Sigmoid colon (tissue), 4 donors: ENCODE data around the gene SLC6A19.

Experiments used
- CTCF ChIP-seq, 4 experiments: fragments of 450-650 bp in 3 of 4; fragments of 200-600 bp in 1 of 4; IDR thresholded peaks; one replicate each; pipeline ENCODE4 v1.5.1; 2016 to 2019; ENCODE audit warnings: antibody characterized with exemption in 4 of 4, mild to moderate bottlenecking in 3 of 4, moderate library complexity in 2 of 4
- EP300 ChIP-seq, 4 donors: sonication (generic); formaldehyde crosslinking; IDR thresholded peaks; one replicate each; pipeline ENCODE4 v1.6.1; 2017; ENCODE audit warnings: antibody characterized with exemption in 4 of 4
- POLR2AphosphoS5 ChIP-seq, 4 donors: sonication (generic); formaldehyde crosslinking; IDR thresholded peaks; one replicate each; pipeline ENCODE4 v1.6.1; 2017; ENCODE audit warnings: antibody characterized with exemption in 4 of 4

- no peak for TF ChIP-seq CTCF (IDR thresholded peaks at IDR 0.05)
- no peak for TF ChIP-seq POLR2AphosphoS5 (IDR thresholded peaks at IDR 0.05)
- TF ChIP-seq EP300 (IDR thresholded peaks at IDR 0.05), result no peak
Observed at GRCh38 chr5:1226231-1226630, 24.8 kb downstream of the SLC6A19 start.
